SH-SY5Y (cell line): ENCODE measurements around the gene DNAJA3.

Source experiments
- GATA2 ChIP-seq: IDR thresholded peaks from 2 replicates; pipeline ENCODE4 v1.6.1; 2011; ENCODE audit warnings: mild to moderate bottlenecking, low read depth, low read length
- GATA3 ChIP-seq: IDR thresholded peaks from 2 replicates; pipeline ENCODE4 v1.6.1; 2011; ENCODE audit warnings: low read depth, mild to moderate bottlenecking, low read length, moderate library complexity

DNA sequence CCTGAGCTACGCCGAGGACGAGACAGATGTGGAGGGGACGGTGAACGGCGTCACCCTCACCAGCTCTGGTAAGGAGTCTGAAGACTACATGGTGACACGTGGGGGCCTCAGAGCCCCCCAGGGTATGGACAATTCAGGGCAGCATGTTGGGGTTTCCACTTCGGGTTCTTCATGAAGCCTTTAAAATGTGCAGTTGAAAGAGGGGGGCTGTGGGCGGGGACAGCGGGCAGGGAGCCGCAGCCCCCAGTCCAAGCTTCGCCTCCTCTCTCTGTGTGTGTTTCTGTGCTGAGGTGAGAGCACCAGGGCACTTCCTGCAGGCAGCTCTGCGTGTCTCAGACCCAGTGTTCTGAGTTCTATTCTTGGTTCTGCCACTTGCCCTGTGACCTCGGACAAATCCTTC is 24.8 kb downstream of the DNAJA3 start:
- TF ChIP-seq GATA3 (no peak), GATA2 (no peak)
